Inflammatory macrophage treated with lipopolysaccharide for 4 hours (primary cell): ENCODE data around the gene KANTR.
"Not testable (repeated sequence)": the region's sequence is repeated elsewhere in the genome, so short reads cannot be mapped to it uniquely, and the experiment has no call there.

ENCODE experiments used
- DNase-seq: peaks from one replicate; pipeline ENCODE4 v3.0.0-alpha.2; 2020

Gene KANTR

DNA sequence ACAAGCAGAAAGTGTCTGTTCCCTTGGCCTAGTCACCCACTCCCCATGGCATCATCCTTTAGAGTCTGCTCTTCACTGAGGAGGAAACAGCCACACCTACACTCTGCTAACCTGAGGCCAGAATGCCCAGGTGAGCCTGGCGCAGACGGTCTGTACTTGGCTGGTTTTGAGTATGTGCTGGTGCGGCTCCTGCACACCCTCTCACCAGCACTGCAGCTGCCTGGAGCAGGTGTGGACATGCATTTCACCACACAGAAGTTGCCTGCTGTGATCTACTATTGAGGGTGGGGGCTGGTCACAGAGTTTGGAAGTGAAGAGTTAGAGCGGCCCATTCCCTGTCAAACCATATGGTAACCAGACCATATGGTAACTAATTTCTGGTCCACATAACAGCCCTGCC is 39.5 kb downstream of the KANTR start:
- no peak for DNase-seq

DNA sequence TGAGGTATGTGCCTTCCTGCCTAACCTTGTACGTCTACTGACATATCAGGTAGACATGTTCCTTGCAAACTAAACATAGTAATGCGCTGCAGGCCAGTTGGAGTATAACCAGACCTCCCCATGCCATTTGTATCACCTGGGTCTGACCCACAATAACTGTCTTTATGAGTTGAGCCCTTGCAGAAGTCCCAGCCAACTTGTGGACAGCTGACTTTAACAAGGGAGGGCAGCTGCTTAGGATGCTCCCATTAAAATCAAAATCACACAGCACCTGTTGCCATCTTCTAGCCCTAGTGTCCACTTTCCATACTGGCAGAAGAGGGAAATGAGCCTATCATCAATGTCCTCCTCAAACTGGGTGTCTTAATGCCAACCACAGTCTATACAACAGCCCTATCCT is 41.6 kb downstream of the KANTR start:
- no peak for DNase-seq

DNA sequence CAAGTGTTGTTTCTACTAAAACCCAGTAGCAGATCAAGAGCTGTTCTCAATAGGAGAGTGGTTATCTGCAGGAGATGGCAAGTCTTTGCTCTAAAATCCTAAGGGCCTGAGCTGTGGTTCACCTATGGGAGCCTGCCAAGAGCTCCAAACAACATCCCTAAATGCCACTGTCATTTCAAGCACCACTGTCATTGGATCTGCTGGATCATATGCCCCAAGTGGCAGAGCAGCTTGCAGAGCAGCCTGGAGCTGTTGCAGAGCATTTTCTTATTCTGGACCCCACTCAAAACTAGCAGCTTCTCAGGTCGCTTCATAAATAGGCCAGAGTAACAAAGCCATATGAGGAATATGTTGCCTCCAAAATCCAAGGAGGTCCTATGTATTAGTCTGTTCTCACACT is 59.6 kb downstream of the KANTR start:
- no peak for DNase-seq

DNA sequence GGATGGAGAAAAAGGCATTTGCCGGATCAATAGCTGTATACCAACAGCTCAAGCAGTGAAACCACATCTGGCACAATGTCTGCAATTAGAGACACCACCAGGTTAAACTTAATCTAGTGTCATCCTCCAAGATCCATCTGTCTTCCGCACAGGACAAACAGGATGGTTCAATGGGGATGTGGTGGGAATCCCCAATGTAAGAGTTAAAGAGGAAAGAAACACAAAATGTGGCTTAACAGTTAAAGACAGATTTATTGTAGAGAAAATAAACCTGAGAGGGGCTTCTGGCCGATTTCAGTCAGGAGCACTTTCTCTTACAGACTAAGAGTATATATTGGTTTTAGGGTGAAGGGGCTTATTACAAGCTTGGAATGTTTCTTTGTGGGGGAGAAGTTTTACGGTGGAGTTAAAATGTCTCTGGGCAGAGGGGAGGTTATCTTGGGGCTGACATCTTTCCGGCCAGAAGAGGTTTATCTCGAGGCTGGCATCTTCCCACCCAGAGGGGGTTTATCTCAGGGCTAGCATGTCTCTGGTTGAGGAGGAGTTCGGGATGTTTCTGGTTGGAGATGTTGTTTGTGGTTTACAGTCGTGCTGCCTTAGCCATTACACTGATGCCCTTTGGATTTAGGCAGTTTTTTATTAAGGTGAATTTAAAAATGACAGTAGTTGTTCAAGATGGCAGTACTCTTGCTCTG is 61.7 kb downstream of the KANTR start:
- no peak for DNase-seq

DNA sequence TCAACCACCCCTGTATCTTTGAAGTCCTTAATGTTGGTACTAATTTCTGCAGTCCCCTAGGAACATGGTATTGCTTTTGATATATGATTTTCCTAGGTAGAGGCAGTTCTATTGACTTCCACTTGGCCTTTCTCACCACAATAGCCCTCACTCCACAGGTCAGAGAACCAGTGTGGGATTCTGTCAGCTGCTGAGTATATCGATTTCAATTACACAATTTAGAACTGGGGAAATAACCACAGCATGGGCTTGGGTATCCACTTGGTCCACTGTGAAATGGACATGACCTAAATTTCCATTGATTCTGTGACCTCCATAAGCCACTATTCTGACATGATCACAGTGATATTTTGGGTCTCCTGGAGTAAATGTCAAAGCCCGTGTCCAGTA is 62.3 kb downstream of the KANTR start:
- DNase-seq, result no peak

DNA sequence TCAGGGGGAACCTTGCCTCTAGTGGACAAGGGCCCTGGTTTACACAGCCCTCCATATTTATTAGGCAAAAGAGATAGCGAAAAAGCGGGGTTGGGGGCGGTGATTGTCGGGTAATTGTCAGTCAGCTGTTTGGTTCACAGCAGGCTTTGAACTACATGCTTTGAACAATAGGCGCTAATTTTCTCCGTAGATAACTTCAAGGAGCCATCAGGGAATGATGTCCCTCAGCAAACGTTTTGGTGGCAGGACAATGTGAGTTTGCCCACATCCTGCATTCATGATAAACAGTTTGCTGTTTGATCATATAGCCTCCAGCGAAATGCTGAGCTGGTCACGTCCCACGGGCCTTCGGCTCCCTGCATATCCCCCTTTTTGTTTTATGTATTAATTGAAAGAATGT is 65.2 kb downstream of the KANTR start:
- no peak for DNase-seq

DNA sequence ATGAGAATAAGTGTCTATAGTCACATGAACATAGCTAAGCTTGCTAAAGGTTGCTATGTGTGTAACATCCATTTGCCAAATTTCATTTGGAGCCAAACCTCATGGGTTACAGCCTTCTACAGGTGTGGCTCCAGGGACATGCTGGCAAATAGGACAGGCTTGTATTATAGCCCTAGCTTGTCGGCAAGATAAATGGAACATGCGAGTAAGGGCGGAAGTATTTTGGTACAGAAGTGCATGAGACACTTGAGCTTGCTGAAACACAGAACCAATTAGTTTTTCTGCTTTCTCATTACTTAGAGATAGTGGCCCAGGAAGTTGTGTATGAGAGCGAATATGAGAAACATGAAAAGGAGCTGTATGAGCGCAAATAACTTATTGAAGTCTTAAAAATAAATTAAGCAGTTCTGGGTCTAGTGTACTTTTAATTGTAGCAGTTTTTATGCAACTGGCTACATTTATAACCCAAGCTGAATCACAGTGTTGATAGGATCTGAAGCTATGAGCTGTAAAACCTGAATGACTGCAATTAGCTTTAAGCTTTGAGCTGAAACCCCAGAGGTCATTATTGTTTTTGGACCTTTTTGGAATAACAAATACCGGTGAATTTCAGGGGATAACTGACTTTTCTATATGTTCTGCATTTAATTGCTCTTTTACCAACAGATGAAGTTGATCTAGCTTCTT is 66.5 kb downstream of the KANTR start:
- DNase-seq, result no peak

DNA sequence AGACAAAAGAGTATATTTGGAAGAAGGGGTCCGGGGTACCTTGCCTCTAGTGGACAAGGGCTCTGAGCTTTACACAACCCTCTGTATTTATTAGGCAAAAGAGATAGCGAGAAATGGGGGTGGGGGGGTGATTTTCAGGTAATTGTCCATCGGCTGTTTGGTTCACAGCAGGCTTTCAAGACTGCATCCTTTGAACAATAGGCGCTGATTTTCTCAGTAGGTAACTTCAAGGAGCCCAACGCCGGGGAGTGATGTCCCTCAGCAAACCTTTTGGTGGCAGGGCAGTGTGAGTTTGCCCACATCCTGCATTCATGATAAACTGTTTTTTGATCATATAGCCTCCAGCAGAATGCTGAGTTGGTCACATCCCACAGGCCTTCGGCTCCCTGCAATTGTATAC is 69.5 kb downstream of the KANTR start:
- DNase-seq, result no peak

DNA sequence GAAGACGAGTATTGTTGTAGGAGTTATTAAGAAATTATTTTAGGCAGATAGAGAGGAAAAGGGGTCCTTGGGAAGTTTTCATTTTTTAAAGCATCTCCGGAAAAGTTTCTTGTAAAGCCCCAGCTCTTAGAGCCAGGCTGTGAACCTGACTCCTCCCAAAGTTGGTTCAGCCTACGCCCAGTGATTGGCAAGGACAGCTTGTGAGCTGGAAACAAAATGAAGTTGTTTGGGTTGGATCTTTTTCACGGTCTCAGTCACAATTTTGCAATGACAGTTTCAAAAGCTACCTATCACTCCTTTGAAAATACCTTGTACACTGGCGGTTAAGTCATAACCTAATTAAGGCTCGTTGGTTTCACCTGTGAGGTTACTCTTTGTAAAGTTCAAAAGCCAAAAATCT is 70.6 kb downstream of the KANTR start:
- not testable (repeated sequence) for DNase-seq

DNA sequence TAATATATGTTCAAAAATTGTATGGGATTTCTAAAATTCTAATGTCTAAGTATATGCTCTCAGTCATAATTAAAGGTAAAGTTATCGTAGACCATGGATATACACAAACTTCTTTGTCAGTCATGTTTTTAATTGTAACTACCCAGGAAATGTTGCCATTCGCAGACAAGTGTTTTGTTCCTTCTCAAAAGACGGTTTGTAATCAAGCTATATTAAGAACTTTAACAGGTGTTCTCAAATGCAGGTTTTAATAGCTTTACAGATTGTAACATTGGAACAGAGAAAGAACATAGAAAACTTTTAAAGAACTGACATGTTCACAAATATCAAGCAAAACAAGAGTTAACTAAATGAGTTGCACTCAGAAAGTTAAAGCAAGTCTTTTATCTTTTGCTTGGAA is 72.2 kb downstream of the KANTR start:
- DNase-seq, result no peak

DNA sequence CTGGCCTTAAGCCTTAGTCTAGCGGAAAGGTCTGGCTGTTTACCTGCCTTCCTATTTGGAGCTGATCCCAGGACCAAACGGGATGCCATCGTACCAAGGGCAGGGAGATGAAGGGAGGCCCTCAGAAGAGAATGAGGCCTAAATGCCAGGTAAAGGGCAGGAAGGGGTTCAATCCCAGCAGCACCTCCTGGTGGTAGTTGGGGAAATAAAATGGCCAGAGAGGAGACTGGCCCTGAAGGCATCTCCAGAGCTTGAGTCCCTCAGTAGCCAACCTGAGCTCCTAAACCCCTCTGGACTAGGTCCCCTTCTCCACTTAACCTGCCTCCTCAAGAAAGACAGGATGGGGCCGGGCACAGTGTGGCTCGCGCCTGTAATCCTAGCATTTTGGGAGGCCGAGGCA is 77.4 kb downstream of the KANTR start:
- DNase-seq, result no peak
